GM21515 (cell line): ENCODE measurements around the gene RAB40B.
"Not testable (repeated sequence)": the region's sequence is repeated elsewhere in the genome, so short reads cannot be mapped to it uniquely, and the experiment has no call there.

ENCODE experiments used
- ATAC-seq: cut with Tn5 transposase; IDR thresholded peaks from one replicate; pipeline ENCODE4 v1.9.1; 2021; ENCODE audit not compliant: unreplicated experiment

RAB40B gene

DNA sequence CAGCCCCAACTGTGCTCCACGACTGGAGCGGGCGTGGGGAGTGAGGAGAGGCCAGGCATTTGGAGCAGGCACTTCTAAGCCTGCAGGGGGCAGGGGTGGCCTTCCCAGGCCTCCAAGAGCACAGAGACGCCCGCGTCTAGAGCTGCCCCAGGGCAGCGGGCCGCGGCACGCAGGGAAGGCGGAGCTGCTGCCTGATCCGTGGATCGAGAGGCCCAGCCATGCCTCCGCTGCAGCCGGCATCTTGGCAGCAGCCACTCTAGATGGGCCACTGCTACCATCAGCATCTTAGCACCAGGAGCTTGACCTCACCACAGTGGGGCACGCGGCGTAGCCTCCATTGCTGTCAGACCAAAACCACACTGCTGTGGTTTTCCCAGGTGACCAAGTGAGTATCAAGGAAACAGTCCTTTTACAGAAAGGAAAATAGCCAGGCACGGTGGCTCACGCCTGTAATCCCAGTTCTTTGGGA is 29.8 kb downstream of the RAB40B start:
- no peak for ATAC-seq

- no peak for ATAC-seq
Measured at GRCh38 chr17:82668024-82668630, 30.4 kb downstream of the RAB40B start.

- no peak for ATAC-seq
Measured at GRCh38 chr17:82667668-82668000, 30.9 kb downstream of the RAB40B start.

DNA sequence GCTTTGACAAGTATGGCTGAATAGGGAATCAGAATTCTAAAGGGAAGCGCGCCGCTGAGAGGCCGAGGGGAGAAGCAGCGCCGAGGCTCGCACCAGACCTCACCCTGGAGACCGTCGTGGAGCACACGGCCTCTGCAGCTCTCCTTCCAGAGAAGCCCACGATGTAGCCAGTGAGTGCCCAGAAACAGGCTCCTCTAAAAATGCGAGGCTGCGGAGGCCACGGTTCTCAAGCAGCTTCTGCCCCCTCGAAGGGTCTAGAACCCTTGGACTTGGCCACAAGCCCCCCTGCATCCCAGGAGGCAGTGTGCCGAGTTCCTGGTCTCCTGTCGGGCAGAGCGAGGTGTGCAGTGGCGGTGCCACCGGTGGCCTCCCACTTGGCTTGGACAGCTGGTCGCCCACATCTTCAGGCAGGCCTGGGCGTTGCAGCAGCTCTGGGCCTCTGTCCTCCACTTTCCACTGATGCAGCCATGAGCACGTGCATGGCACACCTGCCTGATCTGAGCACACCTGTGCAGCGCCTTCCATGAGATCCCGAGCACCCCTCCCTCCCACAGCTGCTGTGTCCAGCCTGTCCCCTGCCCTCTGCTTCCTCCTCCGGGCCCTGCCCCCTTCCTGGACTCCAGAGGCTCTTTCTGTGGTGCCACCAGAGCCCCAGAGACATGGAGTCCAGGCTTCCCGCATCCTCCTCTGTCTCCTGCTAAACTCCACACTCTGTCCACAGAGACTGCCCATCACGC is 31.4 kb downstream of the RAB40B start:
- ATAC-seq, result no peak

- no peak for ATAC-seq
Measured at GRCh38 chr17:82665891-82666290, 32.6 kb downstream of the RAB40B start.

- no peak for ATAC-seq
Measured at GRCh38 chr17:82665217-82665616, 33.3 kb downstream of the RAB40B start.

- ATAC-seq, result no peak
Measured at GRCh38 chr17:82664701-82665182, 33.8 kb downstream of the RAB40B start.

DNA sequence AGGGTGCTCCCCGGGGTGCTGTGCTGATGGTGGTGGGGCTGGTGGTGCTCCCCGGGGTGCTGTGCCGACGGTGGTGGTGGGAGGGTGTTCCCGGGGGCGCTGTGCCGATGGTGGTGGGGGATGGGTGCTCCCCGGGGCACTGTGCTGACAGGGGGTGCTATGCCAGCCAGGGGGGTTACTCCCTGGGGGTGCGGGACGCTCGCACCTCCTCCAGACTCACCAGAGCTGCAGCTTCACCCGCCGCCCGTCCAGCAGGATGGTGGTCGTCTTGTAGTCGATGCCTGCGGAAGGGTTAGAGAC is 34.3 kb downstream of the RAB40B start:
- no peak for ATAC-seq

GRCh38 chr17:82663381-82664275 is 34.9 kb downstream of the RAB40B start:
- no peak for ATAC-seq

- no peak for ATAC-seq
Measured at GRCh38 chr17:82662711-82663261, 35.7 kb downstream of the RAB40B start.

DNA sequence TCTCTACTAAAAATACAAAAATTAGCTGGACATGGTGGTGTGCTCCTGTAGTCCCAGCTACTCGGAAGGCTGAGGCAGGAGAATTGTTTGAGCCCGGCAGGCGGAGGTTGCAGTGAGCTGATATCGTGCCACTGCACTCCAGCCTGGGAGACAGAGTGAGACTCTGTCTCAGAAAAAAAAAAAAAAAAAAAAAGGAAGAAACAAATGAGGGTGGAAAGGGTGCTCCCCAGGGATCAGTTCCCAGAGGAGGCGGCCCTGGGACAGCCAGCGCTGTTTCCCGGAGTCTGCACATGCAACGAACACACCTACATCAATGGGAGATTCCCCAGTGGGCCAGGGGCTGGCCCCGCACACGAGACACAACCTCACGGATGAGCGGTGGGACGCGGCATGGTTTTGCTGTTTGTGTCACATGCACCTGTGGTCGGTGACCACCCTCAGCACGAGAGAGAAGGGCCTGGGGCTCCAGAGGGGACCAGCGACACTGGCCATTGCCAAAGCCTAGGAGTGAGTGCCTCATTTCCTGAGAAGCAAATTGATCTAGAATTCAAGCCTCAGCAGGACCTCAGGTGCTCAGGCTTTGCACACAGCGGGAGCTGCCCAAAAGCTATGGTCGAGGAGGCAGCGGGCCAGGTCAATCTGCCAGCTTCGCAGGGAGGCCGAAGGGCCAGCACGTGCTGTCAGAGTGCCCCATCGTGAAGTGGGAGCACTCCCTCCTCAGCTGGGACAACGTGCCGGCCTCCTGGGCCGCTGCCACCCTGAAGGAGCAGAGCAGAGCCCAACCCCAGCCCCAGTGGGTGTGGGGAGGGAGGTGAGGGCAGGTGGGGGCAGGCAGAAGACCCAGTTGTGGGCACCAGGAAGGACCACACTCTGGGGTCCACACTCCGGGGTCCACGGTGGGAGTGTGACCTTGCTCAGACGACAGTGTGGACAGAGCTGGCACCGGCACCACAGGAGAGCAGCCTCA is 36.5 kb downstream of the RAB40B start:
- ATAC-seq, result no peak

DNA sequence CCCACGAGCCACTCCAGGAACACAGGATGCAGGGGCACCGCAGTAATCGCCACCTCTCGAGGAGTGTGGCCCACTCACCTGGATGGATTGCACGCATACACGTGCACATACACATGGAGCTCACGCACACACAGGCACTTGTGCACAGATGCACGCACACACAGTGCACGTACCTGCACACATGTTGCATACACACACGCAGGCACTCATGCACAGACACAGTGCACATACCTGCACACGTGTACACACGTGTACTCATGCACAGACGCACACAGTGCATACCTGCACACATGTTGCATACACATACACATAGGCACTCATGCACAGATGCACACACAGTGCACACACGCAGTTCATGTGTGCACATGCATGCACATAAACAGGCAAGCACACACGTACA is 38.6 kb downstream of the RAB40B start:
- no peak for ATAC-seq

DNA sequence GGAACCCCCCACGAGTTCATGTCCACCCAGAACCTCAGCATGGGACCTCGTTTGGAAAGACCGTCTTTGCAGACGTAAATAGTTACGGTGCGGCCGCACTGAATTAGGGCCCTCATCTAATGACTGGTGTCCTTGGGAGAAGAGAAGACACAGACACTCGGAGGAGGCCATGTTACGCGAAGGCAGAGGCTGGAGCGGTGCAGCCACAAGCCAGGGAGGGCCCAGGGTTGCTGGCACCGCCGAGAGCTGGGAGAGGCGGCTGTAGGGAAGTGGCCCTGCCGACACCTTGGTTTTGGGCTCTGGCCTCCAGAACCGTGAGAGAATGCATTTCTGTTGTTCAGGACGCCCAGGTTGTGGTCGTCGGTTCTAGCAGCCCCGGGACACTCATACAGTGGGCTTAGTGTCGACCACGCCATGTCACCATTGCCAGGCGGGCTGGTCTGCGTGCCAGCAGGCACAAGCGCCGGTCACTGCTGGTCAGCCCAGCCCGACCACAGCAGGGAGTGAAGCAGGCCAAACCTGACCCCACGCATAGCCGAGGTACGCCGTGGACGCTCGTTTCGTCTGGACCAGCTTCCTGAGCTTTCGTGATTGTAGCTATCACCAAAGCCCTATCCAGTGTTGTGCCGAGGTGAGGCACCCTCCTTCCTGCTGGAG is 39.6 kb downstream of the RAB40B start:
- no peak for ATAC-seq

DNA sequence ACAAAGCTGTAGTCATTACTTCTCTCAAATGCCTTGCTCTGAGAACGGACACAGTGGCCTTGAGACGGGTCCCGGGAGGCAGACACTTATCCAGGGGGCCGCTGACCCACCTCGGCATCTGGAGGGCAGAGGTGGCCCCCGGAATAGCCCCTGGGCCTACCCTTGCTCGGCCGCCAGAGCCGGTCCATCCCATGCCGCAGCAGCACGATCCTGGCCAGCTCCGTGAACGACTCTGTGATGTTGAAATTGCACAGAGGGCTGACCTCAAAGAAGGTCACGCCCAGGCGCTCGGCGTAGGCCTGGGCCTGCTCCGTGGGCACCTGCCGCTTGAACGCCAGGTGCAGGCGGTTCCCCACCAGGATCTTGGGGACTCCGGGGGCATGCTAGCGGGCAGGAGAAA is 40.2 kb downstream of the RAB40B start:
- ATAC-seq, result no peak

- no peak for ATAC-seq
Measured at GRCh38 chr17:82657926-82658325, 40.6 kb downstream of the RAB40B start.

GRCh38 chr17:82656266-82656665 is 42.2 kb downstream of the RAB40B start:
- ATAC-seq, result no peak

DNA sequence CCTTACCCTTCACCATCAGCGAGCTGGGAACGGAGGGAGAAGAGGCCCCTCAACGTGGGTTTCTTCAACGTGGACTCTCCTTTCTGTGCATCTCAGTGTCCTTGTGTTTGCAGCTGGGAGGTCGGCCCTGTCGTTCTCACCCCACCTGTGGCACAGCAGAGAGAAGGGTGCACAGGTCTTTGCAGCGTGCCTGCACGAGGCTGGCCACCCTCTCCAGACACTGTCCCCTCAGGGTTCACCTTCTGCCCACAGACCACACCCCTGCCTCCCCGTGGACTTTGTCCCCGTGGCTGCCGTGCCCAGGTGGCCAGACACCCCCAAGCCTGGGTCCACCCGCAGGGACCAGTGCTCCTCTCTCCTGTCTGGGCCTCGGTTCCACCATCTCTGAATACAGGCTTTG is 43.0 kb downstream of the RAB40B start:
- ATAC-seq, result no peak

- ATAC-seq, result no peak
Measured at GRCh38 chr17:82655038-82655479, 43.4 kb downstream of the RAB40B start.

DNA sequence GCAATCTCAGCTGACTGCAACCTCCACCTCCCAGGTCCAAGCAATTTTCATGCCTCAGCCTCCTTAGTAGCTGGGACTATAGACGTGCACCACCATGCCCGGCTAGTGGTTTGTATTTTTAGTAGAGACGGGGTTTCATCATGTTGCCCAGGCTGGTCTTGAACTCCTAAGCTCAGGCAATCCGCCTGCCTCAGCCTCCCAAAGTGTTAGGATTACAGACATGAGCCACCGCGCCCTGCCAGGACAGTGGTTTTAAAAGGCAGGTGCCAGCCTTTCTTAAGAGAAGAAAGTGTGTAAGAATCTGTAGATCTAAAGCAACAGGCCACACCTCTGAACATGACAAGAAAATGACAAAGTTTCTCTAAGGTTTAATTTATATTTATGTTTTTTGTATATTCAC is 43.9 kb downstream of the RAB40B start:
- not testable (repeated sequence) for ATAC-seq
